ENCODE results near the gene TMSB4X.
"Not testable (repeated sequence)": the region's sequence is repeated elsewhere in the genome, so short reads cannot be mapped to it uniquely, and the experiment has no call there.

The TMSB4X gene

GRCh38 chrX:12997906-12998687 is 23.2 kb downstream of the TMSB4X start:
- DNase-seq: no peak

- DNase-seq: no peak
Observed at GRCh38 chrX:12999422-12999821, 24.5 kb downstream of the TMSB4X start.

- DNase-seq: no peak
Observed at GRCh38 chrX:13000301-13000811, 25.4 kb downstream of the TMSB4X start.

- no peak for DNase-seq
Observed at GRCh38 chrX:13001097-13001496, 26.2 kb downstream of the TMSB4X start.

GRCh38 chrX:13001961-13002671 is 27.2 kb downstream of the TMSB4X start:
- no peak for DNase-seq

GRCh38 chrX:13005661-13006473 is 31.0 kb downstream of the TMSB4X start:
- DNase-seq: no peak

- DNase-seq: no peak
Observed at GRCh38 chrX:13007519-13008188, 32.7 kb downstream of the TMSB4X start.

- DNase-seq: peak; percentile 3 to 28
Observed at GRCh38 chrX:13008189-13008533, 33.3 kb downstream of the TMSB4X start.

- no peak for DNase-seq
Observed at GRCh38 chrX:13008851-13009250, 33.9 kb downstream of the TMSB4X start.

GRCh38 chrX:13009273-13009672 is 34.4 kb downstream of the TMSB4X start:
- no peak for DNase-seq

- DNase-seq: no peak
Observed at GRCh38 chrX:13009844-13010243, 34.9 kb downstream of the TMSB4X start.

- no peak for DNase-seq
Observed at GRCh38 chrX:13010546-13010945, 35.6 kb downstream of the TMSB4X start.

GRCh38 chrX:13013363-13014110 is 38.6 kb downstream of the TMSB4X start:
- peak; percentile 75 to 80 for DNase-seq

GRCh38 chrX:13014111-13015096 is 39.5 kb downstream of the TMSB4X start:
- DNase-seq: no peak

GRCh38 chrX:13015536-13016236 is 40.8 kb downstream of the TMSB4X start:
- DNase-seq: no peak

GRCh38 chrX:13016731-13017130 is 41.8 kb downstream of the TMSB4X start:
- not testable (repeated sequence) for DNase-seq

- no peak for DNase-seq
Observed at GRCh38 chrX:13022926-13023325, 48.0 kb downstream of the TMSB4X start.

- DNase-seq: no peak
Observed at GRCh38 chrX:13023567-13023966, 48.7 kb downstream of the TMSB4X start.

- no peak for DNase-seq
Observed at GRCh38 chrX:13023979-13024378, 49.1 kb downstream of the TMSB4X start.

- no peak for DNase-seq
Observed at GRCh38 chrX:13024986-13025385, 50.1 kb downstream of the TMSB4X start.

All from AML-193 (cell line).